Activated naive CD4-positive, alpha-beta T cell treated with anti-CD3 and anti-CD28 coated beads, Interleukin-2, amount 50 U/mL, for 24 hours (primary cell): ENCODE measurements around the gene STK24.

ENCODE experiments used
- H3K27ac Mint-ChIP-seq: one replicate; pipeline ENCODE4 v1.8.0; 2021; ENCODE audit warnings: mild to moderate bottlenecking, mixed read lengths
- H3K27me3 Mint-ChIP-seq: one replicate; pipeline ENCODE4 v1.8.0; 2021; ENCODE audit warnings: mixed read lengths
- H3K36me3 Mint-ChIP-seq: one replicate; pipeline ENCODE4 v1.8.0; 2021; ENCODE audit warnings: mixed read lengths
- H3K4me1 Mint-ChIP-seq: one replicate; pipeline ENCODE4 v1.8.0; 2021; ENCODE audit warnings: mixed read lengths
- H3K4me3 Mint-ChIP-seq: one replicate; pipeline ENCODE4 v1.8.0; 2021; ENCODE audit warnings: mild to moderate bottlenecking, mixed read lengths
- H3K9me3 Mint-ChIP-seq: one replicate; pipeline ENCODE4 v1.8.0; 2021; ENCODE audit warnings: mixed read lengths

The STK24 gene

DNA sequence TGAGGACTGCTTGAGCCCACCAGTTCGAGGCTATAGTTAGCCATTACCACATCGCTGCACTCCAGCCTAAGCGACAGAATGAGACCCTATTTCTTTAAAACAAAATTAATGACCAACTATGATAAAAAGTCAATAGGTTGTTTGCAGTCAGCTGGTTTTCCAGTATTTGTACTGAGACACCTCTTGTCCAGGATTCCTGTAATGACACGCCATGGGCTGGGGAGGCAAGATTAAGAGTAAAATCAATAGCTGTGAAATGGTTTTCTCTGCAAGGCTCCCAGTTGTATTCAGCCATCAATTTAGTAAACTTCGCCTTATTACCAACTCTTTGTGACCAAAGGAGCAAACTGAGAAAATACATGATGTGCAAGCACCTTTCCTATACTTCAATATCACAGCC, 29.5 kb downstream of the STK24 start:
- H3K27ac Mint-ChIP-seq = no peak overlapping the region
- H3K27me3 Mint-ChIP-seq = no peaks in the 10 kb centered on the region
- H3K4me3 Mint-ChIP-seq = no peak overlapping the region
- no peaks in the 10 kb centered on the region for H3K9me3 Mint-ChIP-seq
- H3K4me1 Mint-ChIP-seq = peaks cover 90% of the 10 kb centered on the region
- peaks cover 14% of the 10 kb centered on the region for H3K36me3 Mint-ChIP-seq

DNA sequence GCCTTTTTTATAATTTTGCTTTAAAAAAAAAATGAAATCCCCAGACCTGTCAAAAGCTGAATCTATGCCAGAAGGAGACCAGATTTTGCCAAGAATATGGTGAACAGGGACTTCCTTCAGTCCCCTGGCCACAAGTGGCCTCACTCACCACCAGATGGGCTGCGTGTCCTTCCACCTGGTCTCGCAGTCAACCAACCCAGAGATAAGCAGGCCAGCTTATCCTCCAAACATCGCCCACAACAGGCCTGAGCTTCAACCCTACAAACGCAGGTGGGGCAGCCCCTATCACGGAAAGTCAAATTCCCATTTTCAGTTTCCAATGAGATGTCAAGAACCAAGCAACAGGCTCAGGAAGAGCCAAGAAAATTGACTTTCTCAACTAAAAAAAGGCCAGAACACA, 30.5 kb downstream of the STK24 start:
- H3K4me3 Mint-ChIP-seq = no peak overlapping the region
- peak overlapping the region; percentile 52 for H3K27ac Mint-ChIP-seq
- peaks cover 91% of the 10 kb centered on the region for H3K4me1 Mint-ChIP-seq
- H3K9me3 Mint-ChIP-seq = no peaks in the 10 kb centered on the region
- H3K27me3 Mint-ChIP-seq = no peaks in the 10 kb centered on the region
- peaks cover 11% of the 10 kb centered on the region for H3K36me3 Mint-ChIP-seq

DNA sequence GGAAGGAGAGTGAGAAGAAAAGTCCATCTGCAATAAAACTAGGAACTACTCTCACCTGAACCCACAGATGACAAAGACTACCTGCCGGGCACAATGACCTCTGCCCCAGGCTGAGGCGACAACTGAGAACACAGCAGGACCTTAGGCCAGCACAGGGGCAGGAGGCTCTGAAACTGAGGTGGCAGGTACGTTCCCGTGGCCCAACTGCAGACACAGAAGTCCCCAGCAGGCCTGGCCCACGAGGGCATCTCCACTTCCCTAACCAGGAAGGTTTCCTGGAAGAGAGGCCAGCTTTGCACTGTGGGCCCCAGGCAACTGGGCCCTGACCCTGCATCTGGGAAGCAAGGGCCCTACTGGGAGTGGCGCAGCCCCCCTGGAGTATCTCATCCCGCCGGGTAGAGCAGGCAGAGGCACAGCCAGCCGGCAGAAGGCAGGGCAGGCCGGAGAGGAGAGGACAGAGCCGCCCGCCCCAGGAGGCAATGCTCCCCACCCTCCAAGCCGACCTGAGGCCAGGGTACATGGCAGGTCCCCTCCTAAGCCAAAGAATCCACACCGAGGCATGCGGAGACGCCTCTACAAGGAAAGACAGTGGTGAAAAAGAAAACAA, 32.7 kb downstream of the STK24 start:
- no peaks in the 10 kb centered on the region for H3K9me3 Mint-ChIP-seq
- H3K4me1 Mint-ChIP-seq = peaks cover 93% of the 10 kb centered on the region
- H3K27ac Mint-ChIP-seq = peak overlapping the region; percentile 73
- H3K27me3 Mint-ChIP-seq = no peaks in the 10 kb centered on the region
- H3K4me3 Mint-ChIP-seq = peak overlapping the region; percentile 78
- H3K36me3 Mint-ChIP-seq = peaks cover 2% of the 10 kb centered on the region

DNA sequence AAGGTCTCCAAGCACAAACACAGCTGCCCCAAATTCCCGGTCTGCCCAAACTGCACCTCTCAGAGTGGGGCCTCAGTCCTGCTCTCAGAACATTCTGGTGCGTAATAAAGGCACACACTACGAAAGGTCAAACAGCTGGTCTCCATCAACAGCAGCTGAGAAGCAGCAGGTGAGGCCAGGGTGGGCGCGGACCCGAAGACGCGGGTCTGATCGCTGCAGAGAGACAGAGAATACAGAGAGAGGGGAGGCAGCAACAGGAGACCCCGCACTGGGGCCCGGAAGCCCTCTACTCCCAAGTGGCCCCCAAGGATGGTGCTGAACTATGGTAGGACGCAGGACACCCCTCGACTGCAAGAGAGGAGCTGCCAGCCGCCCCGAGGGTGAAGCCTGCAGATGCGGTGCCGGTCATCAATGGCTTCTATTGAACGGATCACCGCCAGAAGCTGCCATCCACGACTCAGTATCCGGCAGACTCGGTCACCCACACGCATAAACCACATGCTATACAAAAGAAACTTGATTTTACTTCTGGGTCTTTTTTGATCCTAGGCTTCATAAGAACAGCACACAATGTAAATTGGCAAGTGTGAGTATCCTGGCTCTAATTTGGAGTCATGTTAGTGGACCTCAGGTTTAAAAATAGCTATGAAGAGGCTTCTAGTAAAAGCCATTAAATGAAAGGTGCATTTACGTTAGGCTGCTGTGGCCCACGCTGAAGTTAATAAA, 33.4 kb downstream of the STK24 start:
- H3K27ac Mint-ChIP-seq = peak overlapping the region; percentile 73
- H3K36me3 Mint-ChIP-seq = peaks cover 4% of the 10 kb centered on the region
- peaks cover 94% of the 10 kb centered on the region for H3K4me1 Mint-ChIP-seq
- no peaks in the 10 kb centered on the region for H3K9me3 Mint-ChIP-seq
- no peaks in the 10 kb centered on the region for H3K27me3 Mint-ChIP-seq
- peak overlapping the region; percentile 78 for H3K4me3 Mint-ChIP-seq

DNA sequence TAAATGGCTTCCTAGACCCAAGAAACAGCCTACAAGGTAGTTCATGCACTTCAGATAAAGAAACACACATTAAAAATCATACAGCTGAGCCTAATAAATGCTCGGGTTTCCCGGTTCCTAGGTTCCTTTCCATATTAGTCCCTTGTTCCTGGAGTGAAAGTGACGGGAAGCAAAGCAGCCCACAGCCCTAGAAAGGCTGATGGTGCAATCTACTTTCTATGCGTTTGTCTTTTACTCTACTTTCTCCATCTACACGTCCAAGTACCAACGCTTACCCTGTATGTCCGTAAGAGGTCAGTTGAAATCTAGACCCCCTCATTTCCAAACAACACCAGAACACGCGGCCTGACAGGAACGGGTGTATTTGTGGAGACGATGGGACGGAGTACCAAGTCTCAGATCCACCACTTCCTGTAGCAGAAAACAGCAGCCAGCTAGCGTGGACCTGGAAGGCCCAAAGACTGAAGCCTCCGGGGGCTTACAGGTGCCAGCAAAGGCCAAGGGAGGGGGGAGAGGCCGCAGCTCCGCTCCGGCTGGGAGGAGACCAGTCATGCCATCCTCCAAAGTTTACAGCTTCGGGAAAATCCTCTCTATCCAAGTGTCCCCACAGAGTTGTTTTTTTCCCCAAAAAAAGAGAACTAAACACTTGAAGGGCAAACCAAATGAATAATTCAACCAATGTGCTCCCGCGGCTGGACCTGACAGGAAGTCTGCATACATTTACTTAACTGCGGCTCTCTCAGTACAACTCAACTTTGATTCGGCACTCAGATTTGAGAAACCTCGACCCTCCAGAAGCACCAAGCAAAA, 34.1 kb downstream of the STK24 start:
- Mint-ChIP-seq H3K36me3 (peaks cover 5% of the 10 kb centered on the region), H3K4me3 (peak overlapping the region; percentile 78), H3K9me3 (no peaks in the 10 kb centered on the region), H3K4me1 (peaks cover 94% of the 10 kb centered on the region), H3K27ac (peak overlapping the region; percentile 87), H3K27me3 (no peaks in the 10 kb centered on the region)

DNA sequence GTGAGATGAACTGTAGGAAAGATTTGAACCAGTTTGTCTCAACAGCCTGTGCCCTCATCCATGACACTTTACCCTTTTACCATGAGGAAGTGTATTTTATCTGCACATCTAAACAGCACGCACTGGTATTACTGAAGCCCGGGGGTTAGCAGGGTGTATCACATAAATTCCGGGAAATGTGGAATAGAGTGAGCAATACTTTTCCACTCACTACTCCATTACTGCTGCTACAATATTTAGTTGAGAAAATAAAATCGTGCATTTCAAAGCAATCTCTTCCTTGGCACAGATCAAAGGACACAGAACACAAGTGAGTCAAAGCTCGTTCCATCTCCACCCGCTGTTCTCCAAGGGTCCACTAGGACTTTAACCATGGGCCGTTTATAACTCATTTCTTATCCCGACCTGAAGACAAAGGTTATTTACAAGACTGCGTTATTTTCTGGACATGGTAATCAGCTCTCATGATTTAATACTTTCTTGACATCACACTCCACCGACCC, 35.2 kb downstream of the STK24 start:
- H3K27ac Mint-ChIP-seq = no peak overlapping the region
- H3K9me3 Mint-ChIP-seq = no peaks in the 10 kb centered on the region
- H3K4me3 Mint-ChIP-seq = peak overlapping the region; percentile 78
- H3K4me1 Mint-ChIP-seq = peaks cover 98% of the 10 kb centered on the region
- H3K27me3 Mint-ChIP-seq = no peaks in the 10 kb centered on the region
- H3K36me3 Mint-ChIP-seq = peaks cover 5% of the 10 kb centered on the region

DNA sequence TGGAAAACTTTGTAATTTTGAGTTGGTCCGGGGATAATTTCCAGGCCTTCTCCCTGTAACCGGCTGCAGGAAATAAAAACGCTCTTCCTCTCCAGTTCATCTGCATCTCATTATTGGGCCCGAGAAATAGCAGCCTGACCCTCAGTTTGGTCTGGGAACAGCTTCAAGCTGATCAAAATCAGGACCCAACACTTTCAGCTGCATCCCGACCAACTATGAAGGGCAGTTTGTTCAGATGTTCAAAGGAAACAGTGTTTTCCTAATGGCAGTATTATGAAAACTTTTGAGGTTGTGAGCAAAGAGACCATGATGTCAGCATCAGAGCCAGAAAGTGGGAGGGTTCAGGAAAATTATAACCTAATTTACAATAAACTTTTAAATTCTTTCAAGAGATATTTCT, 35.7 kb downstream of the STK24 start:
- Mint-ChIP-seq H3K9me3 (no peaks in the 10 kb centered on the region), H3K27me3 (no peaks in the 10 kb centered on the region), H3K27ac (peak overlapping the region; percentile 30), H3K36me3 (peaks cover 5% of the 10 kb centered on the region), H3K4me1 (peaks cover 98% of the 10 kb centered on the region), H3K4me3 (no peak overlapping the region)

DNA sequence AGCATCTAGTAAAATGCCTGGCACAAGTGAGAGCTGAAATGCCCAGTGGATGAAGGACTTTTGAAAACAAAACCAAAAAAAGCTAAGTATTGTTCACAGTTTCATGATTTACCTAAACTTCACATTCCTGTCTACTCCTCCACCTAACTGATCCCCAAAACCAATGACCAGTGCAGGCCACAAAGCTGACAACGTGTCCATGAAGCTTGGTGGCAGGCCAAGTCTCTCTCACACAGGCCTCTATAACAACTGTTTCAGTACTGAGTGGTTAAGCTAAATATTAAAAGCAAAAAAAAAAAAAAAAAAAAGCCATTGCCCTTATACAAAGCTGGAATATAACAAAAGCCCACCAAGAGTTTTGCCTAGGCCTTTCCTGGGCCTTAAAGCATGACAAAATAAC, 36.4 kb downstream of the STK24 start:
- H3K27ac Mint-ChIP-seq = peak overlapping the region; percentile 41
- H3K4me3 Mint-ChIP-seq = no peak overlapping the region
- H3K4me1 Mint-ChIP-seq = peaks cover 98% of the 10 kb centered on the region
- H3K9me3 Mint-ChIP-seq = no peaks in the 10 kb centered on the region
- no peaks in the 10 kb centered on the region for H3K27me3 Mint-ChIP-seq
- H3K36me3 Mint-ChIP-seq = peaks cover 5% of the 10 kb centered on the region

DNA sequence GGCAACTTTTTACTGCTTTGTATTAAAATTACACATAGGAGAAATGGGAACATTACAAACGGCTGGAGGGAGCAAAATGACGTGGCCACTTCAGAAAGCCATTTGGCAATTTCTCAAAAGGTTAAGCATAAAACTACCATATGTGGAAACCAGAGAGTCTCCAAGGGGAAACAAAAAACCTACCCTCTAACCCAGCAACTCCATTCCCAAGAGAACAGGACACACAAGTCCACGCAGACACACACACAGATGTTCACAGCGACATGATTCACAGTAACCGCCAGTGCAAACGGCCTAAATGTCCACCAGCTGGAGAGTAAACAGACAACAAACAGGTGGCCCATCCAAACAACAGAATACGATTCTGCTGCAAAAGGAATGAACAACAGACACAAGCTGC, 37.2 kb downstream of the STK24 start:
- Mint-ChIP-seq H3K27me3 (no peaks in the 10 kb centered on the region), H3K4me3 (no peak overlapping the region), H3K4me1 (peaks cover 97% of the 10 kb centered on the region), H3K36me3 (peaks cover 7% of the 10 kb centered on the region), H3K9me3 (no peaks in the 10 kb centered on the region), H3K27ac (peak overlapping the region; percentile 23)

DNA sequence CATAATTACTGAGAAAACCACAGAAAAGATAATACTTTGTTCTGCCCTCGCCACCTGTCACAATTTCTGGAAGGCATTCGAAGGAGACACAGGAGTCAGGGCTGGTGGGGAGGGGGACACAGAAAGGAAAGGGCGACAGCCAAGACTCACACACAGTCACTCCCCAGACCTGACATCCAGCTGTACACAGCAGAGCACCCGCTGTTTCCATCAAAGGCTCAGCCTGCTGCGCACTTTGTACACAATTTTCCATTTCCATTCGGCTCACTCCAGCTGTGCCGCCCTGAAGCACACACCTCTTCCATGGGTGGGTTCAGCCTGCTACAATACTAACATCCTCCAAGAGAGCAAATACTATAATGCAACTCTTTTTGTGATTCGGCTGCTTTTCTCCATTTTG, 38.0 kb downstream of the STK24 start:
- H3K9me3 Mint-ChIP-seq = no peaks in the 10 kb centered on the region
- H3K27me3 Mint-ChIP-seq = no peaks in the 10 kb centered on the region
- peaks cover 97% of the 10 kb centered on the region for H3K4me1 Mint-ChIP-seq
- peak overlapping the region; percentile 32 for H3K27ac Mint-ChIP-seq
- peak overlapping the region; percentile 41 for H3K4me3 Mint-ChIP-seq
- peaks cover 8% of the 10 kb centered on the region for H3K36me3 Mint-ChIP-seq

DNA sequence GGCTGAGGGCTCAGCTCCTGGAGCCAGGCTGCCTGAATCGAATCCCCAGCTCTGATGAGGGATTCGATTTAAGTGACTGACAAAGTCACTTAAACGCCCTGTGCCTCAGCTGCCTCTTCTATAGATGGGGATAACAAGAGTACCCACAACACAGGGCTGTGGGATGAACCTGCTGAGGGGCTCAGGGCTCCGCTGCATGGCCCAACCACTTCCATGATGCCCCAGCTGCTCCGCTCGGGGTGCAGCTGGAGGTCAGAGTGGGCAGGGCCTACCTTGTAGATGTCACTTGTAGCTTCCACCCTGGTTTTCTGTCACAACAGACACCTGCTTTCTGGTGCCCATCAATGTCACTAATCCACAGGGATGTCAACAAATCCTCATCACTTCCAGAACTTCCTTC, 39.2 kb downstream of the STK24 start:
- Mint-ChIP-seq H3K9me3 (no peaks in the 10 kb centered on the region), H3K4me1 (peaks cover 93% of the 10 kb centered on the region), H3K36me3 (peaks cover 8% of the 10 kb centered on the region), H3K27me3 (no peaks in the 10 kb centered on the region), H3K27ac (no peak overlapping the region), H3K4me3 (no peak overlapping the region)

DNA sequence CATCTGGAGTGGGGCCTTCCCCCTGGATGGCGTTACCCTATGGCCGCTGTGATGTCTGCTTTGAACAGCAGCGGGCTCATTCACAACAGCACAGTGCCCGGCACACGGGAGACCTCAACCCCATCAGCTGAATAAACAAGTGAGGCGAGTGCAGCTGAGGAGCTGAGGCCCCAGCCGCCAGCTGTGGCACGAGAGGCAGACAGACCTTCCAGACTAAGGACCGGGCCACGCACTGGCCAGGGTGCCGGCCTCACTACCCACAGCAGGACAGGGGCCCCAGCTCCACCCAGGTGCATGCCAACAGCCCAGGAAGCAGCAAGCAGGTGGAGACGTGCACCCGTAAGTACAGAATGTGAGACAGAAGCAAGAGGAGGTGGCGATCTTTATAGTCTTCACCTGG, 39.6 kb downstream of the STK24 start:
- Mint-ChIP-seq H3K27ac (no peak overlapping the region), H3K36me3 (peaks cover 6% of the 10 kb centered on the region), H3K4me1 (peaks cover 93% of the 10 kb centered on the region), H3K9me3 (no peaks in the 10 kb centered on the region), H3K4me3 (no peak overlapping the region), H3K27me3 (no peaks in the 10 kb centered on the region)

DNA sequence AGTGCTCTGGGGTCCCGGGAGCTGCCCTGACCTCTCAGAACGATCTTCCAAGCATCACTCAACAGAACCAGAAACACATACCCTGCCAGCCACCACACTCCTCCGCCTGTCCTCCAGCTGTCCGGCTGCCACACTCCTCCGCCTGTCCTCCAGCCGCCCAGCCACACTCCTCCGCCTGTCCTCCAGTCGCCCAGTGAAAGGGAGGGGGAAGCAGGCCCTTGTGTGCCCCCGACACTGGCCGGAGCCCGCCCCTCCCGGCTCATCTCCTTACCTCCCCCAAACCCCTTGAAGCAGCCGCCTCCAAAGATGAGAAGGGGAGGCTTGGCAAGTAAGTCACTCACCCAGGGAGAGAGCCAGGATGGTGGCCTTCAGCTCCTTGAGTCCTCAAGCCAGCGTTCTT, 40.2 kb downstream of the STK24 start:
- peaks cover 93% of the 10 kb centered on the region for H3K4me1 Mint-ChIP-seq
- no peak overlapping the region for H3K4me3 Mint-ChIP-seq
- no peaks in the 10 kb centered on the region for H3K27me3 Mint-ChIP-seq
- H3K27ac Mint-ChIP-seq = peak overlapping the region; percentile 85
- peaks cover 6% of the 10 kb centered on the region for H3K36me3 Mint-ChIP-seq
- H3K9me3 Mint-ChIP-seq = no peaks in the 10 kb centered on the region

DNA sequence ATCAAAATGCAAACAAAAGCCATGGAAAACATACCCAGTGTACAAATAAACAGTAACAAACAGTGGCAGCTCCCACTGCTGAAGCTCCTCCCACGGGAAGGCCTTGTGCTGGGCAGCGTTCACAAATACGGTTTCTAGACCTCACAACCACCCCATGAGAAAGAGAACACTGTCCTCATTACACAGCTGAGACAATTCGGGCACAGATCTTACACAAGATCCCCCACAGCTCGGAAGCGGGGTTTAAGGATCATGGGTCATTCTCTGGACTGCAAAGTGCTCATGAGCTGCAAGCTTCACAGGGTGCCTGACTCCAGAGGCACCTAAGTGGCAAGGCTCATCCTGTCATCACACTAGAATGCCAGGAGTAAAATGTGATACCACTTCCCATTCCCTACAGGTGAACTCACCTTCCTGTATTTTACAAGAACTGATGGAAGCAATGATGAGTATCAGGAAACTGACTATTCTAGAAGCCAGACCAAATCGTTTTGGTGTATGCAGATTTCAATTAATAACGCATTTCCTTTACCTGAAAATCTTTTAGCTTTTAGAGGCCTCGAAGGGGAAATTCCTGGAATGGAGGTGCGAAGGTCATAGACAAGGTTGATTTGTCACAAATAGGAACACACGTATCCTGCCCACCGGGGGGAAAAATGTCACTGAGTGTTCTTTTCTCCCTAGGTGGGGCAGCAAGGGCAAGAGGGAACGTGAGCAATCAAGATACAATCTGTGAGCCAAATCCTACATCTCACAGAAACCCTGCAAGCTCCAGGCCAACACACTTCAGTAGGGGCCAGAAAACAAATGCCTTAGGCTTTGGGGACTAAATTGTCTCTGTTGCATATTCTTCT, 41.2 kb downstream of the STK24 start:
- no peaks in the 10 kb centered on the region for H3K9me3 Mint-ChIP-seq
- peaks cover 93% of the 10 kb centered on the region for H3K4me1 Mint-ChIP-seq
- peaks cover 6% of the 10 kb centered on the region for H3K36me3 Mint-ChIP-seq
- peak overlapping the region; percentile 51 for H3K27ac Mint-ChIP-seq
- H3K27me3 Mint-ChIP-seq = no peaks in the 10 kb centered on the region
- H3K4me3 Mint-ChIP-seq = no peak overlapping the region

DNA sequence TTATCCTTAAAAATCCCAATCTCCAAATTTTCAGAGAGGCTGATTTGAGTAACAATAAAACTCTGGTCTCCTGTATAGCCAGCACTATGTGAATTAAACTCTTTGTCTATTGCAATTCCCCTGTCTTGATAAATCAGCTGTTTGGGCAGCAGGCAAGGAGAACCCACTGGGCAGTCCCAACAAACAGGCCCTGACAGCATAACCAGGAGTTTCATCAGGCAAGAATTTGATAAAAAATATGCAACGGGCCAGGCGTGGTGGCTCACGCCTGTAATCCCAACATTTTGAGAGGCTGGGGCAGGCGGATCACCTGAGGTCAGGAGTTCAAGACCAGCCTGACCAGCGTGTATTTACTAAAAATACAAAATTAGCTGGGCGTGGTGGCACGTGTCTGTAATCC, 42.1 kb downstream of the STK24 start:
- Mint-ChIP-seq H3K27ac (peak overlapping the region; percentile 12), H3K4me1 (peaks cover 93% of the 10 kb centered on the region), H3K36me3 (peaks cover 6% of the 10 kb centered on the region), H3K9me3 (no peaks in the 10 kb centered on the region), H3K27me3 (no peaks in the 10 kb centered on the region), H3K4me3 (peak overlapping the region; percentile 33)
